HG03378 (cell line): ENCODE data around the gene ZNF672.

Source experiments
- ATAC-seq: cut with Tn5 transposase; IDR thresholded peaks from one replicate; pipeline ENCODE4 v1.9.1; 2021; ENCODE audit warnings: mild to moderate bottlenecking, moderate library complexity; ENCODE audit not compliant: unreplicated experiment

ZNF672 gene

DNA sequence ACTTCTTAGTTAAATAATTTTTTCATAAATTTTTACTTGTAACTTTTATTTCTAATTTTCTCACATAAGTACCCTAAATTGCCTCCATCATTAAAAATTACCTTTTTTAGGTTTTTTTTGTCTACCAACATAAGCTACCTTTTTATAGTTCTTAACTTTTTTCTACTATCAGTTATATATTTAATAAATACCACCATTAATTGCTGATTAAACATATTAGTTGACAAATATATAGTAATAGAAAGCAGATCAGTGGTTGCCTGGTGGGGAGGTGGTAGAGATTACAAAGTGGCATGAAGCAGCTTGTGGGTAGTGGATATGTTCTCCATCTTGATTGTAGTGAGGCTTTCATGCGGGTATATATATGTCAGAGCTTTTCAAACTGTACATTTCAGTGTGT lies 6.2 kb upstream of the ZNF672 start:
- no peak for ATAC-seq

- no peak for ATAC-seq
These were observed 3.6 kb upstream of the ZNF672 start for GRCh38 chr1:248834343-248834940.

GRCh38 chr1:248837045-248837780 lies 811 bp upstream of the ZNF672 start:
- no peak for ATAC-seq

DNA sequence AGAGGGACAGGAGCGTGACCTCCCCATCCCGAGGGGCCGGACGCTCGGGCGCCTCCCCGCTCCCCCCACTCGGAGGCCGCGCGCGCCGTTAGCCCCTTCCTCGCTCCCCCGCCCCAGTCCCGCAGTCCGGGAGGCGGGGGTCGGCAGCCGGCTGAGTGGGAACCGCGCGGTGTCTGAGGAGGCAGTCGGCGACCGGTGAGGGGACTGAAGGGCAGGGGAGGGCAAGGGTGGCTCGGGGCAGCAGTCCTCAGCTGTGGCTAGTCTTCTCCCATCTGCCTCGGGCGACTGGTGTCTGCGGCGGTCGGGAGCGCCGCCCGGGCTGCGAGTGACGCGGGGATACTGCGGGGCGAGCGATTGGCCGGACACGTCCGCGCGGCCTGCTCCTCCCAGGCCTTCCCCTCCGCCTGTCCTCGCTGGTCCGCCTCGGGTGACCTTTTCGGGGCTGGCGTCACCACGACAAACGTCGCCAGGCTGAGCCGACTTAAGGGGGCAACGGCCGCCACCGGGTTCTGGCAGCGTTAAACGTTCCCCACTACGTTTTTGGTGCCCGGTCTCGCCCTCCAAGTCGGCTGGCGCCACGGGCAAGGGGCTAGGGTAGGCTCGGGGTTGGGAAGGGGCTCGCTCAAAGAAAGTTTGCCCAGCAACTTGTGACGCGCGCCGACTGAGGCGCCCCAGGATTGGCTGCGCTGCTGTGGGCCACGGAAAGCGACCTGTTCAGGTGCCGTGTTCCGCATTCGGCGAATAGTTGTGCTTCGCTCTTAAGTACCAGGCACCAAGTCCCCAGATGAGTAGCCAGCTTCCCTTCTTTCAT lies 538 bp downstream of the ZNF672 start:
- peak; percentile 62 for ATAC-seq

GRCh38 chr1:248839168-248839555 lies 1.1 kb downstream of the ZNF672 start:
- ATAC-seq = no peak

GRCh38 chr1:248840946-248841345 lies 2.9 kb downstream of the ZNF672 start:
- ATAC-seq = no peak

DNA sequence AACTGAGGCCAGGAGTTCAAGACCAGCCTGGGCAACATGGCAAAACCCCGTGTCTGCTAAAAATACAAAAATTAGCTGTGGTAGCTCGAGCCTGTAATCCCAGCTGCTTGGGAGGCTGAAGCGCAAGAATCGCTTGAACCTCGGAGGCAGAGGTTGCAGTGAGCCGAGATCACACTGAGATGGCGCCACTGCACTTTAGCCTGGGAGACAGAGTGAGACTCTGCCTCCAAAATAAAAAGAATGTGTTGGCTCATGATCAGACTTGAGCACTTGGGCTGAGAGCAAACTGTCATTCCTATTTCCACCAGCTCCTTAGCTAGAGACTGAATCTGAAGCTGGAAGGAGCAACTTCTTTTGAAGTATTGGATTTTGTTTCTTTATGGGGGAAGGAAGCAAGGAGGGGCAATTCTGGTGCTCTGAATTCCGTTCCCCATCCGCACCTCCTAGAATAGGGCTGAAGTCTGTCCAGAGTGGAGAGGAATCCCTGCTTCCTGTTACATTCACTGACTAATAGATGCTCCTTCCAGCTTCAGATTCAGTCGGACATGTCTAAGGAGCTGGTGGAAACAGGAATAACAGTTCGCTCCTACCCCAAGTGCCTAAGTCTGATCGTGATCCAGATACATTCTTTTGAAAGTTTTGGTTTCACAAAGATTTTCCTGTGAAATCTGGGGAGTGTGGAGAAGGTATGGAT lies 3.8 kb downstream of the ZNF672 start:
- ATAC-seq = no peak

- ATAC-seq = no peak
These were observed 4.8 kb downstream of the ZNF672 start for GRCh38 chr1:248842781-248843331.

DNA sequence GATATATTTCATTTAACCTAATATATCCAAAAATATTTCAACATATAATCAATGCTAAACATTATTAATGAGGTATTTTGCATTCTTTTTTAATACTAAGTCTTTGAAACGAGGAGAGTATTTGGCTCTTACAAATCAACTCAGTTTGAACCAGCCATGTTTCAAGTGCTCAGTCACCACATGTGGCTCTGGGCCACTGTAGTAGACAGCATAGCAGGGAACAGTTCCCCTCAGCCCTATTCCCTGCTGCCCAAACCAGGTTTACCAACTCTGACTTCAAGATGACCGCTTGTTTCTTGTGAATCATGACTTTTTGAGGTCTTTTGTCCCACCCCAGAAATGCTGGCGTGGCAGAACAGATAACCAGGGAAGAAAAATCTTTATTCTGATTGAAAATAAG lies 5.7 kb downstream of the ZNF672 start:
- ATAC-seq = no peak

DNA sequence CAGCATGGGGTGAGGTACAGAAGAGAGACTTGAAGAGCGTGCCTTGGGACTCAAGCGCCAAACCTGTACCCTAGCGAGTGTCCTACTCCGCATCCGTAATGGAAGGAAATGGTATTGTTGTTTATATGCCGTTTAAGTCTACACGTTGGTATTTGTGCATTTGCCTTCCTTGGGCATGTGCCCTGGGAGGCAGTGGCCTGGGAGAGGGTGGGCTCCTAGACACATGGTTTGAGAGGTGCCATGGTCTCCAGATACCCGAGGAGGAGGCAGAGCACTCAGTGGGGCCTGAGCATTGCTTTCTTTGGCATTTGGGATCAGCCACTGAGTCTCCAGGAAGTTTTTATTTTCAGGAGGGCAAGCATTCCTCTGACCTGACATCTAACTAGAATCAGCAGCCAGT lies 6.5 kb downstream of the ZNF672 start:
- ATAC-seq = no peak

DNA sequence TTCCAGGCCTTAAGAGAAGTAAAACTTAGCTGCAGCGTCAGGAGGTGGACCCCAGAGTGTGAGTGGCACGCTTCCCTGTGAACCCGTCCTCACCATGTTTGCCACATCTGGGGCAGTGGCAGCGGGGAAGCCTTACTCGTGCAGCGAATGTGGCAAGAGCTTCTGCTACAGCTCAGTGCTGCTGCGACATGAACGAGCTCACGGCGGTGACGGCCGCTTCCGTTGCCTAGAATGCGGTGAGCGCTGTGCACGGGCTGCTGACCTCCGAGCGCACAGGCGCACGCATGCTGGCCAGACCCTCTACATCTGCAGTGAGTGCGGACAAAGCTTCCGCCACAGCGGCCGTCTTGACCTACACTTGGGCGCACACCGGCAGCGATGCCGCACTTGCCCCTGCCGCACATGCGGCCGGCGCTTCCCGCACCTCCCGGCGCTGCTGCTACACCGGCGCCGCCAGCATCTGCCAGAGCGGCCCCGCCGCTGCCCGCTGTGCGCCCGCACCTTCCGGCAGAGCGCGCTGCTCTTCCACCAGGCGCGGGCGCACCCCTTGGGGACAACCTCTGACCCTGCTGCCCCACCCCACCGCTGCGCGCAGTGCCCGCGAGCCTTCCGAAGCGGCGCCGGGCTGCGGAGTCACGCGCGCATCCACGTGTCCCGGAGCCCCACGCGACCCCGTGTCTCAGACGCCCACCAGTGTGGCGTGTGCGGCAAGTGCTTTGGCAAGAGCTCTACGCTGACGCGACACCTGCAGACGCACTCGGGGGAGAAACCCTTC lies 9.3 kb downstream of the ZNF672 start:
- no peak for ATAC-seq

GRCh38 chr1:248847956-248848561 lies 10.0 kb downstream of the ZNF672 start:
- ATAC-seq = no peak

- ATAC-seq = no peak
These were observed 10.6 kb downstream of the ZNF672 start for GRCh38 chr1:248848602-248849001.

- no peak for ATAC-seq
These were observed 11.1 kb downstream of the ZNF672 start for GRCh38 chr1:248849152-248849551.

- ATAC-seq = no peak
These were observed 11.6 kb downstream of the ZNF672 start for GRCh38 chr1:248849637-248850036.

- ATAC-seq = no peak
These were observed 12.1 kb downstream of the ZNF672 start for GRCh38 chr1:248850124-248850523.

DNA sequence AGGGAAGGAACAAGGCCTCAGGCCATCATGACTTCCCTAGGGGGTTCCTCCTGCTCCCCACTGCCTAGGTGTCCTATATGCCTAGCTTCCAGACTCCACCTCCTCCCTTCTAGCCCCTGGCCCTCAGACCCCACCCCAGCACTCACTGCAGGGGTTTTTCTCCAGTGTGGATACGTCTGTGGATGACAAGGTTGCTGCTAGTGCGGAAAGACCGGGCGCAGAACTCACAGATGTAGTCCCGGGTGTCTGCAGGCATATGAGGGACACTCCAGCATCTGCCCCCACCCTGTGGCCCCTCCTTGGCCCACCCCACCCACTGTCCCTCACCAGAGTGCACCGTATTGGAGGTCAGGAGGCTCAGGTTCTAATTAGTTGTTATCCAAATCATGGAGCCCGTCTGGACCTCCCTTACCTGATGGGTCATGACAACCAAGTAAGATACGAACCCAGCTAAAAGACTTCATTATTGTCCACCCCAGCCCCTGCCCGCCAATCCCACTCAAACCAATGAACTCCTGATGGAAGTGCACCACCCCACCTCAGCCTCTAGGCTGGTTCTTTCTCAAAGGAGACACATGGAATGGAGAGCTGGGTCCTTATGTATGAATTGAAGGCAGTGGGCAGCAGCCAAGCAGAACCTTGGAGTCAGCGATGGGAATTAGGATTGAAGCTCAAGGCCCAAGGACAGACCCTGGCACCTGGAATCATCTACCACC lies 12.7 kb downstream of the ZNF672 start:
- no peak for ATAC-seq

DNA sequence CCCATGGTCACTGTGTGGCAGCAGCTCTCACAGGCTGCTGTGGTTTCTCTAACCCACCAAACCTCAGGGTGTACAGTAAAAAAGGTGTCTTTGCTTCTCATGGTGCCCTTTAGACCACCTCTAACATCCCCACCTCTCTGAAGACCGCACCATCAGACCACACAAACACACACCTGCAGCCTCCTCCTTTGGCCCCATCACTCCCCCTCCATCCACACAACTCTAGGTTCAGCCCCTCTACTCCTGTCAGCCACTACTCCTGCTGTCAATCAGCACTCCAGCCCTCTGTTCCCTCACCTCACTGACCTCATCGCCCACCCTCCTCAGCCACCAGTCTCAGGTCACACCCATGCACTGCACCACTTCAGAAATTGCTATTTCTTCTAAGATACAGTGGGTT lies 13.4 kb downstream of the ZNF672 start:
- no peak for ATAC-seq
